HG03280 (cell line): ENCODE measurements around the gene TMCC3.
"Not testable (repeated sequence)": the region's sequence is repeated elsewhere in the genome, so short reads cannot be mapped to it uniquely, and the experiment has no call there.

Experiments used
- ATAC-seq: cut with Tn5 transposase; IDR thresholded peaks from one replicate; pipeline ENCODE4 v1.9.1; 2021; ENCODE audit warnings: mild to moderate bottlenecking, moderate library complexity; ENCODE audit not compliant: unreplicated experiment

TMCC3 gene

GRCh38 chr12:94604366-94604698 is 46.0 kb downstream of the TMCC3 start:
- ATAC-seq = no peak

DNA sequence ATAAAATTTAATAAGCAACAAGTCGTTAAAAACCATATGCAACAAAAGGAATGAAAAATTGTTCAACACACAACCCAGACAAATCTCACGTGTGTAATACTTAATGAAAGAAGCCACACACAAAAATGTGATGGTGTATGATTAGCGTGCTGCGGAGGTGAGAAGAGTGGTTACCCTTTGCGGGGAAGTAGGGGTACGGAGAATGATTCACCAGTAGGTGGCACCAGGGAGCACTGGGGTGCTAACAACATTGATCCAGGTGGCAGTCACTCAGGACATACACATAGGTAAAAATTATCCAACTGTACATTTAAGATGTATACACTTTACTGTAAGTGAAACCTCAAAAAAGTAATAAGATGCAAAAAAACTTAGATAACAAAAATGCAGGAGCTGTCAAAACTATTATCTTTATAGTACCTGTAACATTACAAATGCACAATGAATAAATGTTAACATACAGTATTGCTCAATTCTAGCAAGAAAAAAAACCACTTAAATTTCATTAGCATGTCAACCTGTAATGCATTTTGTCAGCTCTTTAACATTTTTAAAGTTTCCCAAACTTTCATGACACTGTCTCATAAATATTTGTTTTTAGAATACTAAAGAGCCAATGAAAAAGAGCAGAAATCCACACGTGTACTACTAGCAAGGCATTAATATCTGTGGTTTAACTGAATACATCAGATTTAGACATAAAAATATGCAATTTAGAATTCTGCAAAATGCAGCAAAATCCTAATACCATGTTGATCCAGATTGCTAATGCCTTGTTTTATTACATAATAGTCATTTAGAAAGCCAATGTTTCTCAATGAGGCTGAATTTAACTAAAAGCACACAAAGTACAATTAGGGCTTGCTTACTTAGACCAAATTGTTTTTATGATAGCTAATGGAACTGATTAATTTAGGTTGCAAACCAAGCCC is 46.7 kb downstream of the TMCC3 start:
- no peak for ATAC-seq

GRCh38 chr12:94602024-94602423 is 48.3 kb downstream of the TMCC3 start:
- ATAC-seq = no peak

DNA sequence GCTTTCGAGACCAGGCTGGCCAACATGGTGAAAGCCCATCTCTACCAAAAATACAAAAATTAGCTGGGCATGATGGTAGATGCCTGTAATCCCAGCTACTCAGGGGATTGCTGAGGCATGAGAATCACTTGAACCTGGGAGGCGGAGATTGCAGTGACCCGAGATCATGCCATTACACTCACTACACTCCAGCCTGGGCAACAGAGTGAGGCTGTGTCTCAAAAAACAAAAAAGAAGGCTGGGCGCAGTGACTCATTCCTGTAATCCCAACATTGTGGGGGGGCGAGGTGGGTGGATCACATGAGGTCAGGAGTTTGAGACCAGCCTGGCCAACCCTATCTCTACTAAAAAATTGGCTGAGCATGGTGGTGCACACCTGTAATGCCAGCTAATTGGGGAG is 49.0 kb downstream of the TMCC3 start:
- ATAC-seq = not testable (repeated sequence)

GRCh38 chr12:94599189-94599588 is 51.2 kb downstream of the TMCC3 start:
- no peak for ATAC-seq

DNA sequence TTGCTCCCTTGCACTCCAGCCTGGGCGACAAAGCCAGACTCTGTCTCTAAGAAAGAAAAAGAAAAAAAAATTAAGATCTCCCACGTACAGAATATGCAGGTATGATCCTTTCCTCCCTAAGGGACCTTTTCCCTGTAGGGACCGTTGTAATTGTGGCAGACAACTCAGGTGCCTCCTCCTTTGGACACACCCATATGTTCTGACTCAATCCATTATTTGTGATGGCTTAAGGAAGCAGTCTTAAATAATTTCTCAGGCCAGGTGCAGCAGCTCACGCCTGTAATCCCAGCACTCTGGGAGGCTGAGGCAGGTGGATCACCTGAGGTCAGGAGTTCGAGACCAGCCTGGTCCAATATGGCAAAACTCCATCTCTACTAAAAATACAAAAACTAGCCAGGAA is 53.1 kb downstream of the TMCC3 start:
- ATAC-seq = no peak

DNA sequence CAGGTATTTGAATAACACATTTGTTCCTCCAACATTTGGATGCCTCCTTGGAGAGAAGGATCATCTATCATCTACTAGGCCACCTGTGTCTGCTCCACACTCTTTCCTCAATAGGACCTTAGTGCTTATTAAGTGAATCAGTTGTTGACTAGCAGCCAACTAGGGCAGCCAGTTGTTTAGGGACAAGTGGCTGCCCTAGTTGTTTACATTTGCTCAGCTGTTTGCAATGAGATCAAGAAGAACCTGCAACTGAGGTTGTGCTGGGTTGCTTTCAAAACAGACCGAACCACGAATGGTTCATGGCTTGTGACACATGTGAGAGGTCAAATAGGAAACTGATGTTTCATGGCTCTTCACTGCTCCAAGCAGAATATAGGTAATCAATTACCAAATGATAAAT is 53.8 kb downstream of the TMCC3 start:
- no peak for ATAC-seq

- no peak for ATAC-seq
Measured at GRCh38 chr12:94595152-94595551, 55.2 kb downstream of the TMCC3 start.

- no peak for ATAC-seq
Measured at GRCh38 chr12:94594443-94594825, 55.9 kb downstream of the TMCC3 start.

GRCh38 chr12:94593822-94594442 is 56.4 kb downstream of the TMCC3 start:
- ATAC-seq = no peak

DNA sequence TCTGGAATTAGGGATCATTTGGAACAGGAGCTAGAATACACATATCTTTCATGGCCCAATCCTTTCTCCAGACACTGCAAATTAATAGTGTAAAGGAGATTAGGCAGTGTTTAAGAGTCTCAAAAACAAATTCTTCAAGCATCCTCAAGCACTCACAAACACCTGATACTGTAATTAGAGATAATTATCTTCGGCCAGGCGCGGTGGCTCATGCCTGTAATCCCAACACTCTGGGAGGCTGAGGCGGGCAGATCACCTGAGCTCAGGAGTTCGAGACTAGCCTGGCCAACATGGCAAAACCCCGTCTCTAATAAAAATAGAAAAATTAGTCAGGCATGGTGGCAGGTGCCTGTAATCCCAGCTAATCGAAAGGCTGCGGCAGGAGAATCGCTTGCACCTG is 57.6 kb downstream of the TMCC3 start:
- ATAC-seq = not testable (repeated sequence)

GRCh38 chr12:94592080-94592479 is 58.3 kb downstream of the TMCC3 start:
- ATAC-seq = no peak

DNA sequence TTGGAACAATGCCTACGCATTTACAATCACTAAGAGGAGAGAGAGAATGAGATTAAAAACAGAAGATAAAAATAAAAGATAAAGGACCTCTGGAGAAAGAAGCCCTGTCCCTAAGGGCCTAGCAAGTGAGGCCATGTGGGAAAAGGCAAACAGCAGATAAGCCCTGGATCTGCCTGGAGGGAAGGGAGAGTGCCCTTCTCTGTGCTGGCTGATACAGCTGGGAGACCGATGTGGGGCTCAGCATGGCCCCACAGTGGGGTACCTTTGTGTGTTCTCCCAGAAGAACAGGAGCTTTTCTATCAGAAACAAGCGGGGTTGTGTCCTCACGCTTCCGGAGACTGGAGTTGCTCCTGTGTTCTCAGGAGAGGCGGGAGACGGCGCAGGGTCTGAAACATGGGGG is 59.9 kb downstream of the TMCC3 start:
- no peak for ATAC-seq

DNA sequence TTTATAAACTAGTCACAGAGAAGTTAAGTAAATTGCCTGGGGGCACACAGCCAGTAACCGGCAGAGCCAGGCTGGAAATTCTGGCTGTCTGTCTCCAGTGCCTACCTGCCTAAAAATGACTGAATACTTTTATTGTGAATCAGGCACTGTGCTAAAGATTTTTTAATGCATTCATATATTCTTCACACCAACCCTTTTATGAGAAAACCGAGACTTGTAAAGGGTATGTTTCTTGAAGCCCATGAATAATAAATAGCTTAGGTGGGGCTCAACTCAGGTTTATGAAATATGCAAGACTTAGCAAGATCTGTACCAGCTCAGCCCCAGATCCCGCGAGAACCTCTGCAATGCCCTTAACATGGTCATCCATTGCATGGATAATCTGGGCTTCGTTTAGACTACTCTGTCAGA is 60.8 kb downstream of the TMCC3 start:
- ATAC-seq = no peak

DNA sequence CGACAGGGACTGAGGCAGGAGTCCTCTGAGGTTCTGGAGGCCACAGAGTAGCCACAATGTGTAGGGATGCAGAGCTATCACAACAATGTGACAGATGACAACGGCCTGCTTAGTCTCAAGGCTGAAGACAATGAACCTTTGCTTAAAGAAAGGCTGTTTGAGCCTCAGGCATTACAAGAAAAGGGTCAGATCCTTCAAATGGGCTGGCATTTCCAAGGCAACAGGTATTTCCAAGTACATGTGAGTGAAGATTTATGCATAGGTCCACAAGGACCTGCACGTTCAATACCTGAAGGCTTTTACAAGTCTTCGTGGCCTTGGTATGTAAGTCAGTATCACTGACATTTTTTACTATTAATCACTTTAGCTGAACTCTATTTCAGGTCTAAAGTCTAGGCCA is 62.0 kb downstream of the TMCC3 start:
- no peak for ATAC-seq

- no peak for ATAC-seq
Measured at GRCh38 chr12:94587266-94588241, 62.8 kb downstream of the TMCC3 start.

- ATAC-seq = no peak
Measured at GRCh38 chr12:94586589-94587259, 63.6 kb downstream of the TMCC3 start.

- ATAC-seq = no peak
Measured at GRCh38 chr12:94585626-94586025, 64.7 kb downstream of the TMCC3 start.

DNA sequence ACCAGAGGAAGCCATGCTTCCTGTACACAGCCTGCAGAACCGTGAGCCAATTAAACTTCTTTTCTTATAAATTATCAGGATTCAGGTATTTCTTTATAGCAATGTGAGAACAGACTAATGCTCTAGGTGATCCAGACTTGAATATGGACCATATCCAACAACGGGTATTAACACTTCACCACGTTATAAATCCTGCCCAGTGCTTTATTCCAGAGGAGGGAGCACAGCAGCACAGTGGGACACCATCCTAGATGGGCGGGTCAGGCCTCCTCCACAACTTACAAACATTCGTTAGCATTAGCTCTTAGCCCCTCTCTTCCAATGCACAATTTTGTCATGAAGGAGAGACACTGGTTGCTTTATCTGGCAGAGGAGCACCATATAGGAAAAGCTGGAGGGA is 66.0 kb downstream of the TMCC3 start:
- no peak for ATAC-seq

- ATAC-seq = no peak
Measured at GRCh38 chr12:94582591-94582990, 67.8 kb downstream of the TMCC3 start.
